OCI-LY3 (cell line): ENCODE measurements around the gene APOL5.

ENCODE experiments used
- H2AFZ ChIP-seq: fragments of 200-600, 300-600 bp; shearing (Covaris generic); 2 replicates; pipeline ENCODE4 v1.6.0; 2014; ENCODE audit warnings: antibody characterized with exemption, low read depth, low read length
- H3K27ac ChIP-seq: fragments of 200-600, 300-600 bp; sonication (generic); 2 replicates; pipeline ENCODE4 v1.5.1; 2014; ENCODE audit warnings: mild to moderate bottlenecking, low read length, moderate library complexity, mixed read lengths
- H3K27me3 ChIP-seq: fragments of 200-600, 300-600 bp; sonication (generic); 2 replicates; pipeline ENCODE4 v1.6.1; 2014; ENCODE audit warnings: low read depth, low read length, mixed read lengths
- H3K36me3 ChIP-seq: fragments of 200-600, 300-600 bp; sonication (generic); replicated peaks from 2 replicates; pipeline ENCODE3; 2014; ENCODE audit warnings: low read depth, low read length, mixed read lengths
- H3K4me1 ChIP-seq: fragments of 300-600, 200-600 bp; sonication (generic); 2 replicates; pipeline ENCODE4 v1.6.1; 2014; ENCODE audit warnings: low read length, mixed read lengths
- H3K4me2 ChIP-seq: fragments of 200-600, 300-600 bp; sonication (generic); 2 replicates; pipeline ENCODE4 v1.6.1; 2014; ENCODE audit warnings: low read length, mixed read lengths
- H3K4me3 ChIP-seq: fragments of 300-600, 200-600 bp; sonication (generic); 2 replicates; pipeline ENCODE4 v1.5.1; 2014; ENCODE audit warnings: antibody characterized with exemption, mild to moderate bottlenecking, low read length, moderate library complexity
- H3K79me2 ChIP-seq: fragments of 300-600, 200-600 bp; shearing (Covaris generic); 2 replicates; pipeline ENCODE4 v1.6.1; 2014; ENCODE audit warnings: mild to moderate bottlenecking, low read length, mixed read lengths
- H3K9ac ChIP-seq: fragments of 300-600, 200-600 bp; shearing (Covaris generic); 2 replicates; pipeline ENCODE4 v1.6.0; 2014; ENCODE audit warnings: mild to moderate bottlenecking, low read length, moderate library complexity
- H3K9me3 ChIP-seq: fragments of 200-600, 300-600 bp; shearing (Covaris generic); 2 replicates; pipeline ENCODE4 v1.6.1; 2014; ENCODE audit warnings: low read length, mixed read lengths; ENCODE audit not compliant: insufficient read depth
- H4K20me1 ChIP-seq: fragments of 200-600, 300-600 bp; sonication (generic); 2 replicates; pipeline ENCODE4 v1.6.1; 2016; ENCODE audit warnings: low read length, mixed read lengths; ENCODE audit not compliant: insufficient read depth
- CTCF ChIP-seq: fragments of 200-600, 300-600 bp; sonication (generic); IDR thresholded peaks from 2 replicates; pipeline ENCODE4 v1.5.1; 2014; ENCODE audit warnings: antibody characterized with exemption, low read length, low read depth
- EZH2phosphoT487 ChIP-seq: fragments of 200-600 bp; shearing (Covaris generic); IDR thresholded peaks from 2 replicates; pipeline ENCODE4 v1.6.1; 2018; ENCODE audit warnings: antibody characterized with exemption, mixed run types, low read depth

Gene APOL5

GRCh38 chr22:35758394-35758793, 40.7 kb downstream of the APOL5 start:
- Histone ChIP-seq H3K4me3 (no peak overlapping the region), H3K27ac (no peak overlapping the region), H3K36me3 (no peaks in the 10 kb centered on the region), H3K4me2 (no peak overlapping the region), H3K79me2 (no peaks in the 10 kb centered on the region), H3K4me1 (no peaks in the 10 kb centered on the region), H3K9ac (no peak overlapping the region), H2AFZ (no peak overlapping the region), H3K27me3 (peaks cover 54% of the 10 kb centered on the region), H4K20me1 (no peaks in the 10 kb centered on the region), H3K9me3 (no peaks in the 10 kb centered on the region)
- TF ChIP-seq CTCF (no peak), EZH2phosphoT487 (no peak)

GRCh38 chr22:35761037-35761436, 43.4 kb downstream of the APOL5 start:
- H2AFZ ChIP-seq: no peak overlapping the region
- H3K4me1 ChIP-seq: no peaks in the 10 kb centered on the region
- no peaks in the 10 kb centered on the region for H3K9me3 ChIP-seq
- no peaks in the 10 kb centered on the region for H4K20me1 ChIP-seq
- no peaks in the 10 kb centered on the region for H3K79me2 ChIP-seq
- no peak overlapping the region for H3K27ac ChIP-seq
- TF ChIP-seq CTCF: peak; percentile 37
- no peak for TF ChIP-seq EZH2phosphoT487
- no peak overlapping the region for H3K4me2 ChIP-seq
- H3K4me3 ChIP-seq: no peak overlapping the region
- H3K27me3 ChIP-seq: peaks cover 52% of the 10 kb centered on the region
- no peaks in the 10 kb centered on the region for H3K36me3 ChIP-seq
- H3K9ac ChIP-seq: no peak overlapping the region

GRCh38 chr22:35766654-35767580, 49.2 kb downstream of the APOL5 start:
- no peak overlapping the region for H3K4me2 ChIP-seq
- no peak for TF ChIP-seq CTCF
- TF ChIP-seq EZH2phosphoT487: no peak
- no peaks in the 10 kb centered on the region for H3K4me1 ChIP-seq
- H3K27ac ChIP-seq: no peak overlapping the region
- H3K79me2 ChIP-seq: no peaks in the 10 kb centered on the region
- no peaks in the 10 kb centered on the region for H4K20me1 ChIP-seq
- no peaks in the 10 kb centered on the region for H3K9me3 ChIP-seq
- no peak overlapping the region for H2AFZ ChIP-seq
- peaks cover 36% of the 10 kb centered on the region for H3K27me3 ChIP-seq
- no peak overlapping the region for H3K4me3 ChIP-seq
- H3K9ac ChIP-seq: no peak overlapping the region
- no peaks in the 10 kb centered on the region for H3K36me3 ChIP-seq

- no peak overlapping the region for H2AFZ ChIP-seq
- H3K4me2 ChIP-seq: no peak overlapping the region
- H3K27me3 ChIP-seq: peaks cover 43% of the 10 kb centered on the region
- no peaks in the 10 kb centered on the region for H3K9me3 ChIP-seq
- H3K9ac ChIP-seq: no peak overlapping the region
- H3K27ac ChIP-seq: no peak overlapping the region
- TF ChIP-seq CTCF: no peak
- TF ChIP-seq EZH2phosphoT487: no peak
- H3K79me2 ChIP-seq: no peaks in the 10 kb centered on the region
- H4K20me1 ChIP-seq: no peaks in the 10 kb centered on the region
- H3K4me1 ChIP-seq: no peaks in the 10 kb centered on the region
- H3K4me3 ChIP-seq: no peak overlapping the region
- H3K36me3 ChIP-seq: no peaks in the 10 kb centered on the region
These were observed 52.3 kb downstream of the APOL5 start for GRCh38 chr22:35769974-35770373.
